Islet of Langerhans (tissue), 1 donor: Measurements from ENCODE around the gene MORC1.

ENCODE experiments used
- FAIRE-seq: peaks from one replicate; lab custom pipeline; 2011; peaks lifted over from hg19 to GRCh38; lab: Jason Lieb, UNC

The MORC1 gene

GRCh38 chr3:109033000-109033660 is 84.8 kb downstream of the MORC1 start:
- FAIRE-seq = no peak

DNA sequence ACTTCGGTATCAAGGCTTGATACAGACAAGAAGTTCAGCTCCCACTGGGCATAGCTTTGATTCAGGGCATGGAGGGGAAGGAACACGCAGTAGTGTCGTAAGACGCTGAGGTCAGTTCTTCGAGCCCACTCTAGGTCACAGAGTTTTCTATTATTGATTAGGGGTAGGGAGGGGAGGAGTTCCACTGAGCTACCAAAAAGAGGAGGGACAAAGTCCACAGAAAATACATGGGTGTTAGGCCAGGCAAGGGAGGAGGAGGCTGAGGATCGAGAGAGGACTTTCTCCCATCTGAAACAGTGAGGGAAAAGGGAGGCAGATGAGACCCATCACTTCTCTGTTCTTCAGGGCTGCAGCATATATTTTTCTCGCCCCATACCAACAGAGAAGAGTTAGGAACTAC is 89.2 kb downstream of the MORC1 start:
- no peak for FAIRE-seq

- no peak for FAIRE-seq
Observed at GRCh38 chr3:109026821-109027220, 91.1 kb downstream of the MORC1 start.

DNA sequence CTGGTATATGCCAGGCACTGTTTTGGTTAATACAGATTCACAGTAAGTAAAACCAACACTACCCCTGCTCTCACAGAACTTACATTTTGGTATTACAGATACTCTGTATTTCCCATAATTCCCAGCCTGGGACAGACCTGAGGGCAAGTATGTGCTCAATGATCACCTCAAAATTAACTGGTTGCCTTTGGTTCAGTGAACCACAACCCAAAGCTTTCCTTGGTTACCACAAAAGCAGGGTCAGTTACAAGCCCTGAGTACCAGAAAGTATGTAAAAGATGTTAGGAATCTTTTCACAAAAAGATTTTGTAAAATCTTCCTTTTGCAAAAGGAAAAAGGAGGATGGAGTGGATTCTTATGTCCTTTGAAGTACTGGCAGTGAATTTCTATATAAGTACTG is 92.0 kb downstream of the MORC1 start:
- FAIRE-seq = no peak

DNA sequence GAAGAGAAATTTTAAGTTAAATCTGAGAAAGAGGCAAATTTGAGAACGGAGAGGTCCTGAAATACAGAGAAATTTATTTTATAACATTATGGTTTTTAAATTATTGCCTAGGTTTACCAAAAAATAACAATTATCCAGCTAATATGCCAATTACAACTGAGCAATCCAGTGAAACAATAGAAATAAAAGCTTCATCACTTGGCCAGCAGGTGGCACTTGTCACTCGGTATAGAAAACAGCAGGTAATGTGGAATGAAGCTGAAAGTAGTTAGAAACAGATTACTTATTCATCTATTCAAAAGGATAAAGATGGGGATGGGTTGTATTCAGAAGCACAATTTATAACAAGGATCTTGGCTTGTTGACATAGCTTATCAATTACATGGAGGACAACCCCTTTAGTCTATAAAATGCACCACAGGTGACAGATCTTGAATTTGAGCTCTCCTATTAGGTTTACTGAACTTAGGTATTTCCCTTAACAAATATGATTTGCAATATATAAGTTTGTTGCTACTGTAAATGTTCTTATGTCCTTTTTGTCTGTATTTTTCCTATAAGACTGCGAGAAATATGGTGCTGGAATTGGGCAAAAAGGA is 94.2 kb downstream of the MORC1 start:
- peak; percentile 96 for FAIRE-seq

DNA sequence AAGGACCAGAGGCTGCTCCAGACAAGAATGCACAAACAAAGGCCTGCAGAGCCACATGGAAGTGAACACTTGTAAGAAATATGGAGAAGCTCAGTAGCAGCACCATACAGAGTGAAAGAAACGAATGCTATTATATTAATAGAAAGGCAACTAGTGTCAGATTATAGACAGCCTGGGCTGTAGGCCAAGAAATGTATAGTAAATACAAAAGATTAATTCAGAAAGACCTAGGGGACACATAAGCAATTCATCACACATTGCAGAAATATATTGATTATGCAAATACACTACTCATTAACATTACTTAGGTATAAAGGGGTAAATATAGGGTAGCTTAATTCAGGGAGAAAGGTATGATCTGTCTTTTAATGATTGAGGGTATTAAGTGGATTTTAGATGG is 94.8 kb downstream of the MORC1 start:
- no peak for FAIRE-seq

GRCh38 chr3:109021556-109021955 is 96.4 kb downstream of the MORC1 start:
- FAIRE-seq = no peak

DNA sequence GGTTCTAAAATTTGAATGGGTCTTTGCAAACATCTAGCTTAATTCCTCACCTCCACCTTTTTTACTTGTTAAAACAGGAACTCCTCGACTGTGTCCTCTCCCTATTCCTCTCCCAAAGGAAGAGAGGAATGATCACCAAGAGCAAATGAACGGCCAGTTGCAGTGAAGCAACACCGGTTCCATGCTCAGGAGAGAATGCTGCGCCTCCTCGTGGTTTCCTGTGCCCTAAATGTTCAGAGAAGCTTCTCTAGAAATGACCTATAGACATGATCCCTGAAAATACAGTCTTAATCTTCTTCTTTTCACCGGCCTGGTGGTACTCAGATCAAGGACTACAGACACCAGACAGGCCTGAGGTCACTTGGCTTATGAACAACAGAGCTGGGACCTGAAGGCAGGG is 99.1 kb downstream of the MORC1 start:
- no peak for FAIRE-seq

- no peak for FAIRE-seq
Observed at GRCh38 chr3:109005443-109005842, 112.5 kb downstream of the MORC1 start.

DNA sequence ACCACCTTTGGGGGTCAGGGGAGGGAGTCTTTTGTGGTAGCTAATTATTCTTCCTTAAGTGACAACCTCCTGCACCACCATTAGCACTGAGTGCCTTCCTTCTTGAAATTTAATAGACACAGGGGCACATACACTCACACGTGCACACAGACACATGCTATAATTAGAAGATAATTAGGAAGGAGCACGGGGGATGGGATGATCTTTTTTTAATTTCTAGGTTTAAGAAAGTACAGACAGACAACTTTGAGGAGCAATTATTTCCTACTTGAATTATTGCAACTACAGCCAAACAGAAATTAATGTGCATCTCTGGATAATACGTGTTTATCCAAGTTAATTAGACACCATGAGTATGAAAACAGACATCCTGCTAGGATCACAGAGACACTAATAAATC is 119.5 kb downstream of the MORC1 start:
- FAIRE-seq = no peak

DNA sequence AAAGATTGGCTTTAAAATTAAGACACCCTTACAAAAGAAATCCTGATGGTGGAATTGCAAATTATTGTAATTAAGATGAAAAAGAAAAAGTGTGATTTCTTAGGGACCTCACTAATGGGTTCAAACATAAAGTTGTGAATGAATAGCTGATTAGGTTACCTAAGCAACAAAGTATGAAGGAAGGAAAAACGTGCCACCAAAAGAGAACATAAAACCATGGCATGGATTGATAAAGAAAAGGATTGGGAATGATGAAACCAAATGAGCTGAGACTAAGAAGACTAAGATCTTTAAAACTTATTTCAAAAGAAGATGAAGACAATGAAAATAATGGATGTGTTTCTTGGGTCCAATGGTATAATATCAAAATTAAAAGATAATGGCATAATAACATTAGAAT is 132.1 kb downstream of the MORC1 start:
- no peak for FAIRE-seq

DNA sequence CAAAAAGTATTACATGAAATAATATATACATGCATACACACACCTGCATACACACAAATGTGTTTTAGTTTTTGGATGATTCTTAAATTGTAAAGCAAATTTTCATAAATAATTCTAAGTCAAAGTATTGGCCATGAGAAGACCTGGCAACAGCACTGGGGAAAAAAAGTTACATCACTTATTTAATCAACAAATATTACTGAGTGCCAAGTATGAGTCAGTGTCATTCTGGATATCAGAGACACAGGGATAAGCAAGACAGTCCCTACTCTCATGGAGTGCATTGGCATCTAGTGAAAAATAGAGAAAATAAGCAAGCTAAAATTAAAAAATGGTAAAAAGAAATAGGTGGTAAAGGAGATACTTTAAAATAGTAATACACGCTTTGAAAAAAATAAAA is 134.9 kb downstream of the MORC1 start:
- FAIRE-seq = no peak

- FAIRE-seq = no peak
Observed at GRCh38 chr3:108976058-108976457, 141.9 kb downstream of the MORC1 start.

DNA sequence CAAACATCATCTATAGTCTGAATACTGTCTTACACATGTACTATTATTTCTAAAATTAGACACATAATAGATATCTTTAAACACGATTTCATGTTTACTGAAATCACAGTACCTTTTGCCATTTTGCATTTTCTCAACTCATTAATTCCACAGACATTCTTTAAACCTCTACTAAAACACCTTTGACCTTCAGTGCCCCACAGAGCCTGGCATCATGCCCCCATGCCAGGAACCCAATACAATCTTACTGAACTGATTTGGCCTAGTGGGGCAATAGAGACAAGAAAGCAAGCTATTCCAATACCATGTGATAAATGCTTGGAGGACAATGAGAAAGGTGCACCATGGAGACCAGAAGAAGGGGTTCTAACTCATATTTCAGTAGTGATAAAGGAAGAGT is 144.9 kb downstream of the MORC1 start:
- FAIRE-seq = no peak

DNA sequence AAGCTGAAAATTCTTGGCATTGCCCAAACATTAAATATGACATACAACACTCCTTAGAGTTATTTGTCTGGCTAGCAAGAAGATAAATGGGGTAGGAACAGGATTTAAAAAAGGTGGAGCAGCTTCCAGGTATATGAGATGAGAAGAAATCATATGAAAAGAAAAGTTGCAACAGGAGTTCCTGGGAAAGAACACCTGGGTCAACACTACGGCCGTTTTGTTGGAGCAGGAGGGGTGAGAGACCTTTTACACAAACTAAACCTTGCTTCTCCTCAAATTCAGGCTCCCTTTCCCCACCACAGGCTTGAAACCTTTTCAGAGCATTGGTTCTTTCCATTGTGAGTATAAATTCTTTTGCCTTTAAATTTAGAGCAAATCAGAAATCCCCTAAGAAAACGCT is 145.5 kb downstream of the MORC1 start:
- FAIRE-seq = no peak

DNA sequence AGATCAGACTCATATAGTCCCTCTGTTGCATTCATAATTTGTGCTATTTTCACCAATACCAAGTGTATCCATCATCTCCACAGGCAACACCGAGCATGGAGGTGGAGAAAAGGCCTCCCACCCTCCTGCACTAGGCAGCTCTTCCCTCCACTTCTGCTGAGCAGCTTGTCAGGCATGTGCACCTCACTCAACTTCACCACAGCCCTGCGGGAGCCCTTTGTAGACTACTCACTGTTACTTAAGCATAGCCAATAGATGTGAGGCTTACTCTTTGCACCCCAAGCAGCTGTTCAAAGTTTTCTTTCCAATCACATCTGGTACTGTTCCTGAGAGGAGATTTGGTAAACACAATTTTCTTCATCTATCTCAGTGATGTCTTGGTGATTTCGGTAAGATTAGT is 147.4 kb downstream of the MORC1 start:
- no peak for FAIRE-seq

DNA sequence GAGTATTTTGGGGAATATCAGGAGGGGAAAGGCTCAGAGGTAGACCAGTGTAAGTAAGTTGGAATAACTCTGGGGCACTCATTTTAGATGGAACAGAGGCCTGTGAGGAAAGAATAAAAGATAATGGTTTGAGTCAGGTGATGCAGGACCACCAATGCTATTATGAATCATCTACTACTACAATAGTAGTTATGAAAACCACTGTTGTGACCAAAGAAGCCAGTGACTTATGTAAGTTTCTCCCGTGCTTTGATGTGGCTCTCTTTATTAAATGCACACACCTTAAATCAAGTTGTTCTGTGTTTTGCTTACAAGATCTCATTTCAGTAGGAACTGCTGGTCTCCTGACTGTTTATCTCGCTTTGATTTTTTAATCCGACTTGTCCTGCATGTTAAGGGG is 151.2 kb downstream of the MORC1 start:
- FAIRE-seq = no peak

- FAIRE-seq = no peak
Observed at GRCh38 chr3:108959017-108959416, 158.9 kb downstream of the MORC1 start.

DNA sequence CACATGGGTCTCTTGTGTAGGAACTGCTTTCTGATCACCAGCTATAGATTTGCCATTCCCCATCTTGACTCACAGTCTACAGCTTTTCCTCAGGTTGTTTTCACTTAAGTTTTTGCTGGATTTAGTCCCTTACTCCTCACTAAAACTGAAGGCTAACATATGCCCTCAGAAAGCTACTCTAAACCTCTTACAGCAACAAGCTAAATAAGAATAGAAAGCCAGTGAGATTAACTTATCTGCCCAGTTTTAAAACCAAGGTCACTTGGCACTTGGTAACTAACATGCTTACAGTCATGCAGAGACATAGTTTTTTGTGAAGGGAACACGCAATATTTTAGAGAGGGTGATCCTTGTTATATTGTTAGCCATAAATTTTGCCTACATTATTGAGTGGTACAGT is 164.2 kb downstream of the MORC1 start, which contains the start of gene GUCA1C:
Gene GUCA1C, minus strand, starts transcription at position 180 of the 400 bp plus-strand sequence. Its CDS starts 117 bp downstream, at position 63.
- FAIRE-seq = no peak

- FAIRE-seq = no peak
Observed at GRCh38 chr3:108953210-108953609, 164.7 kb downstream of the MORC1 start.

DNA sequence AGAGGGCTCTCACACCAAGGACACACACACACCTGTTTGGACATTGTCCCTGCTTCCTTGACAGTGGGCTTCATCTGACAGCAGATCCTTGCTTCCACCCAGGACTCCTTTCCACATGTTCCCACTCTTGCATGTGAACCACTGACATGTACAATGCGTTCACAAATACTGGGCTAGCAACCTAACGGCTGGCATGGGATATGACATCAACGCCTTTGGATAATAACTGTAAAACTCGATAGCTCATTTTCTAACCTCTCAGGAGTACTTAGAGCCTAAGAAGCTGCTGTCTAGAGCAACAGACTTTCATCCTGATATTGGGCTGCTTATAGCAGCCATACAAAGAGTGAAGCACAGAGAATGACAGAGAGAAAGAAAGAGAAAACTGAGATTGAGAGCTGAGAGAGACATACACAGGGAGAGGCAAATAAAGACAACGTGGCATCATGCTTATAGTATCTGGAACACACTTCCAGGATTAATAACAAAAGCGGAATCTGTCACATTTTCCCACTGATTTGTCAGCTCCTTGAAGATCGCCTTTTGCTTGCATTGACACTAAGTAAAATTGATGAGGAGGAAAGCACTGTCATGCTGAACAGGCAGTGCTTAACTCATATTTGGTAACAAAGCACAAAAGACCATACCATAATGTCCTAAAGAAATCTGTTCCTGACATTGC is 166.0 kb downstream of the MORC1 start:
- FAIRE-seq = no peak

- no peak for FAIRE-seq
Observed at GRCh38 chr3:108947855-108948254, 170.1 kb downstream of the MORC1 start.
